ENCODE data around the gene SARDH. TPM values are rescaled to one million over a fixed set of nuclear protein-coding genes. Genes with fewer than 3 reads are reported as not detected.

Gene SARDH
- polyA plus RNA-seq, 2 donors, result 0.20 TPM

- Histone ChIP-seq H3K4me1 (ENCODE audit: control insufficient read depth in 2 of 2, insufficient read depth in 2 of 2, low read length in 1 of 2) (peaks cover 0 to 3% of the 10 kb centered on the region in 2 donors), H3K27ac (ENCODE audit: low read depth in 2 of 2, low read length in 1 of 2) (no peak overlapping the region), H3K36me3 (ENCODE audit: control insufficient read depth in 2 of 2, insufficient read depth in 2 of 2, low read length in 1 of 2) (no peaks in the 10 kb centered on the region), H3K27me3 (ENCODE audit: control insufficient read depth in 1 of 2, insufficient read depth in 2 of 2, low read length in 2 of 2) (no peaks in the 10 kb centered on the region), H3K4me3 (ENCODE audit: low read depth in 1 of 2, low read length in 2 of 2) (no peak overlapping the region), H3K9me3 (ENCODE audit: control insufficient read depth in 2 of 2, insufficient read depth in 1 of 2, low read depth in 1 of 2, low read length in 1 of 2) (no peaks in the 10 kb centered on the region)
- 86 to 93% methylated on average over 31 of the region's 31 CpGs for WGBS, 2 donors
Measured at GRCh38 chr9:133672503-133673257, 65.5 kb downstream of the SARDH start.

GRCh38 chr9:133671371-133671770 lies 66.8 kb downstream of the SARDH start:
- Histone ChIP-seq H3K36me3 (ENCODE audit: control insufficient read depth in 2 of 2, insufficient read depth in 2 of 2, low read length in 1 of 2) (no peaks in the 10 kb centered on the region), H3K4me3 (ENCODE audit: low read depth in 1 of 2, low read length in 2 of 2) (no peak overlapping the region), H3K4me1 (ENCODE audit: control insufficient read depth in 2 of 2, insufficient read depth in 2 of 2, low read length in 1 of 2) (peaks cover 0 to 3% of the 10 kb centered on the region in 2 donors), H3K9me3 (ENCODE audit: control insufficient read depth in 2 of 2, insufficient read depth in 1 of 2, low read depth in 1 of 2, low read length in 1 of 2) (no peaks in the 10 kb centered on the region), H3K27ac (ENCODE audit: low read depth in 2 of 2, low read length in 1 of 2) (no peak overlapping the region), H3K27me3 (ENCODE audit: control insufficient read depth in 1 of 2, insufficient read depth in 2 of 2, low read length in 2 of 2) (no peaks in the 10 kb centered on the region)
- WGBS, 2 donors, result 89 to 93% methylated on average over 21 of the region's 21 CpGs

- no peaks in the 10 kb centered on the region for H3K36me3 ChIP-seq (ENCODE audit: control insufficient read depth in 2 of 2, insufficient read depth in 2 of 2, low read length in 1 of 2)
- H3K4me1 ChIP-seq (ENCODE audit: control insufficient read depth in 2 of 2, insufficient read depth in 2 of 2, low read length in 1 of 2), result peaks cover 0 to 3% of the 10 kb centered on the region in 2 donors
- WGBS, 2 donors, result 92% methylated on average over 17 of the region's 17 CpGs
- H3K27ac ChIP-seq (ENCODE audit: low read depth in 2 of 2, low read length in 1 of 2), result no peak overlapping the region
- H3K27me3 ChIP-seq (ENCODE audit: control insufficient read depth in 1 of 2, insufficient read depth in 2 of 2, low read length in 2 of 2), result no peaks in the 10 kb centered on the region
- no peak overlapping the region for H3K4me3 ChIP-seq (ENCODE audit: low read depth in 1 of 2, low read length in 2 of 2)
- no peaks in the 10 kb centered on the region for H3K9me3 ChIP-seq (ENCODE audit: control insufficient read depth in 2 of 2, insufficient read depth in 1 of 2, low read depth in 1 of 2, low read length in 1 of 2)
Measured at GRCh38 chr9:133670466-133670865, 67.7 kb downstream of the SARDH start.

- H3K4me3 ChIP-seq (ENCODE audit: low read depth in 1 of 2, low read length in 2 of 2), result no peak overlapping the region
- no peak overlapping the region for H3K27ac ChIP-seq (ENCODE audit: low read depth in 2 of 2, low read length in 1 of 2)
- 78 to 85% methylated on average over 14 to 15 of the region's 16 CpGs for WGBS, 2 donors
- H3K27me3 ChIP-seq (ENCODE audit: control insufficient read depth in 1 of 2, insufficient read depth in 2 of 2, low read length in 2 of 2), result no peaks in the 10 kb centered on the region
- no peaks in the 10 kb centered on the region for H3K36me3 ChIP-seq (ENCODE audit: control insufficient read depth in 2 of 2, insufficient read depth in 2 of 2, low read length in 1 of 2)
- peaks cover 0 to 3% of the 10 kb centered on the region in 2 donors for H3K4me1 ChIP-seq (ENCODE audit: control insufficient read depth in 2 of 2, insufficient read depth in 2 of 2, low read length in 1 of 2)
- no peaks in the 10 kb centered on the region for H3K9me3 ChIP-seq (ENCODE audit: control insufficient read depth in 2 of 2, insufficient read depth in 1 of 2, low read depth in 1 of 2, low read length in 1 of 2)
Measured at GRCh38 chr9:133669182-133669801, 68.9 kb downstream of the SARDH start.

GRCh38 chr9:133667759-133668450 lies 70.2 kb downstream of the SARDH start:
- WGBS, 2 donors, result 66 to 68% methylated on average over 17 of the region's 17 CpGs
- no peak overlapping the region for H3K27ac ChIP-seq (ENCODE audit: low read depth in 2 of 2, low read length in 1 of 2)
- H3K27me3 ChIP-seq (ENCODE audit: control insufficient read depth in 1 of 2, insufficient read depth in 2 of 2, low read length in 2 of 2), result no peaks in the 10 kb centered on the region
- no peak overlapping the region for H3K4me3 ChIP-seq (ENCODE audit: low read depth in 1 of 2, low read length in 2 of 2)
- H3K9me3 ChIP-seq (ENCODE audit: control insufficient read depth in 2 of 2, insufficient read depth in 1 of 2, low read depth in 1 of 2, low read length in 1 of 2), result no peaks in the 10 kb centered on the region
- H3K4me1 ChIP-seq (ENCODE audit: control insufficient read depth in 2 of 2, insufficient read depth in 2 of 2, low read length in 1 of 2), result peaks cover 0 to 3% of the 10 kb centered on the region in 2 donors
- no peaks in the 10 kb centered on the region for H3K36me3 ChIP-seq (ENCODE audit: control insufficient read depth in 2 of 2, insufficient read depth in 2 of 2, low read length in 1 of 2)

- H3K27ac ChIP-seq (ENCODE audit: low read depth in 2 of 2, low read length in 1 of 2), result no peak overlapping the region
- H3K36me3 ChIP-seq (ENCODE audit: control insufficient read depth in 2 of 2, insufficient read depth in 2 of 2, low read length in 1 of 2), result no peaks in the 10 kb centered on the region
- H3K27me3 ChIP-seq (ENCODE audit: control insufficient read depth in 1 of 2, insufficient read depth in 2 of 2, low read length in 2 of 2), result no peaks in the 10 kb centered on the region
- no peak overlapping the region for H3K4me3 ChIP-seq (ENCODE audit: low read depth in 1 of 2, low read length in 2 of 2)
- 76 to 78% methylated on average over 11 of the region's 11 CpGs for WGBS, 2 donors
- peaks cover 0 to 3% of the 10 kb centered on the region in 2 donors for H3K4me1 ChIP-seq (ENCODE audit: control insufficient read depth in 2 of 2, insufficient read depth in 2 of 2, low read length in 1 of 2)
- no peaks in the 10 kb centered on the region for H3K9me3 ChIP-seq (ENCODE audit: control insufficient read depth in 2 of 2, insufficient read depth in 1 of 2, low read depth in 1 of 2, low read length in 1 of 2)
Measured at GRCh38 chr9:133666845-133667244, 71.3 kb downstream of the SARDH start.

GRCh38 chr9:133666387-133666786 lies 71.8 kb downstream of the SARDH start:
- H3K27me3 ChIP-seq (ENCODE audit: control insufficient read depth in 1 of 2, insufficient read depth in 2 of 2, low read length in 2 of 2), result no peaks in the 10 kb centered on the region
- H3K4me3 ChIP-seq (ENCODE audit: low read depth in 1 of 2, low read length in 2 of 2), result no peak overlapping the region
- H3K27ac ChIP-seq (ENCODE audit: low read depth in 2 of 2, low read length in 1 of 2), result no peak overlapping the region
- H3K9me3 ChIP-seq (ENCODE audit: control insufficient read depth in 2 of 2, insufficient read depth in 1 of 2, low read depth in 1 of 2, low read length in 1 of 2), result no peaks in the 10 kb centered on the region
- H3K4me1 ChIP-seq (ENCODE audit: control insufficient read depth in 2 of 2, insufficient read depth in 2 of 2, low read length in 1 of 2), result peaks cover 0 to 3% of the 10 kb centered on the region in 2 donors
- H3K36me3 ChIP-seq (ENCODE audit: control insufficient read depth in 2 of 2, insufficient read depth in 2 of 2, low read length in 1 of 2), result no peaks in the 10 kb centered on the region
- 72 to 76% methylated on average over 9 of the region's 9 CpGs for WGBS, 2 donors

- H3K27me3 ChIP-seq (ENCODE audit: control insufficient read depth in 1 of 2, insufficient read depth in 2 of 2, low read length in 2 of 2), result no peaks in the 10 kb centered on the region
- H3K27ac ChIP-seq (ENCODE audit: low read depth in 2 of 2, low read length in 1 of 2), result no peak overlapping the region
- 80 to 86% methylated on average over 12 of the region's 12 CpGs for WGBS, 2 donors
- H3K36me3 ChIP-seq (ENCODE audit: control insufficient read depth in 2 of 2, insufficient read depth in 2 of 2, low read length in 1 of 2), result no peaks in the 10 kb centered on the region
- no peak overlapping the region for H3K4me3 ChIP-seq (ENCODE audit: low read depth in 1 of 2, low read length in 2 of 2)
- no peaks in the 10 kb centered on the region for H3K9me3 ChIP-seq (ENCODE audit: control insufficient read depth in 2 of 2, insufficient read depth in 1 of 2, low read depth in 1 of 2, low read length in 1 of 2)
- peaks cover 0 to under 1% of the 10 kb centered on the region in 2 donors for H3K4me1 ChIP-seq (ENCODE audit: control insufficient read depth in 2 of 2, insufficient read depth in 2 of 2, low read length in 1 of 2)
Measured at GRCh38 chr9:133665535-133665934, 72.6 kb downstream of the SARDH start.

GRCh38 chr9:133665096-133665495 lies 73.1 kb downstream of the SARDH start:
- WGBS, 2 donors, result 84 to 85% methylated on average over 13 of the region's 13 CpGs
- H3K4me1 ChIP-seq (ENCODE audit: control insufficient read depth in 2 of 2, insufficient read depth in 2 of 2, low read length in 1 of 2), result no peaks in the 10 kb centered on the region
- no peak overlapping the region for H3K27ac ChIP-seq (ENCODE audit: low read depth in 2 of 2, low read length in 1 of 2)
- no peaks in the 10 kb centered on the region for H3K9me3 ChIP-seq (ENCODE audit: control insufficient read depth in 2 of 2, insufficient read depth in 1 of 2, low read depth in 1 of 2, low read length in 1 of 2)
- no peaks in the 10 kb centered on the region for H3K36me3 ChIP-seq (ENCODE audit: control insufficient read depth in 2 of 2, insufficient read depth in 2 of 2, low read length in 1 of 2)
- no peak overlapping the region for H3K4me3 ChIP-seq (ENCODE audit: low read depth in 1 of 2, low read length in 2 of 2)
- H3K27me3 ChIP-seq (ENCODE audit: control insufficient read depth in 1 of 2, insufficient read depth in 2 of 2, low read length in 2 of 2), result peaks cover 0 to under 1% of the 10 kb centered on the region in 2 donors
